Measurements from ENCODE around the gene PIP5KL1.
A peak's percentile ranks its signal among the peaks of the same experiment; 100 is the strongest.

PIP5KL1 gene

GRCh38 chr9:127930231-127931091 is at the start of gene PIP5KL1:
Gene PIP5KL1, minus strand, starts transcription at chr9:127930777. Its CDS starts 25 bp downstream, at chr9:127930752.
- peak; percentile 88 for DNase-seq

GRCh38 chr9:127980060-127980705 is 49.6 kb upstream of the PIP5KL1 start:
- DNase-seq: peak; percentile 58

- peak; percentile 66 for DNase-seq
Observed at GRCh38 chr9:127979333-127980059, 48.9 kb upstream of the PIP5KL1 start.

- DNase-seq: no peak
Observed at GRCh38 chr9:127979015-127979332, 48.4 kb upstream of the PIP5KL1 start.

- peak; percentile 53 for DNase-seq
Observed at GRCh38 chr9:127977884-127978647, 47.5 kb upstream of the PIP5KL1 start.

GRCh38 chr9:127977009-127977883 is 46.7 kb upstream of the PIP5KL1 start:
- peak; percentile 38 for DNase-seq

- DNase-seq: peak; percentile 37
Observed at GRCh38 chr9:127976498-127976897, 45.9 kb upstream of the PIP5KL1 start.

GRCh38 chr9:127975376-127976315 is 45.1 kb upstream of the PIP5KL1 start:
- DNase-seq: peak; percentile 34

- DNase-seq: peak; percentile 50
Observed at GRCh38 chr9:127974769-127975261, 44.2 kb upstream of the PIP5KL1 start.

- peak; percentile 35 for DNase-seq
Observed at GRCh38 chr9:127974001-127974768, 43.6 kb upstream of the PIP5KL1 start.

- peak; percentile 45 for DNase-seq
Observed at GRCh38 chr9:127973169-127974000, 42.8 kb upstream of the PIP5KL1 start.

GRCh38 chr9:127972236-127972871 is 41.8 kb upstream of the PIP5KL1 start:
- peak; percentile 38 for DNase-seq

- peak; percentile 42 for DNase-seq
Observed at GRCh38 chr9:127971357-127972235, 41.0 kb upstream of the PIP5KL1 start.

GRCh38 chr9:127970401-127971313 is 40.1 kb upstream of the PIP5KL1 start:
- DNase-seq: no peak

GRCh38 chr9:127968700-127969383 is 38.3 kb upstream of the PIP5KL1 start:
- DNase-seq: no peak

All from right forelimb (tissue), 1 donor.